ENCODE data around the gene CISTR.

GRCh38 chr12:53777412-53777811 is 25.6 kb upstream of the CISTR start:
- TF ChIP-seq CTCF (IDR thresholded peaks at IDR 0.05) (no peak), EP300 (IDR thresholded peaks at IDR 0.05) (no peak), POLR2A (IDR thresholded peaks at IDR 0.05) (no peak), POLR2AphosphoS5 (IDR thresholded peaks at IDR 0.05) (no peak)

Measured in sigmoid colon (tissue), 4 donors.